Measurements from ENCODE around the gene CACNA1A.
"Not testable (repeated sequence)": the region's sequence is repeated elsewhere in the genome, so short reads cannot be mapped to it uniquely, and the experiment has no call there.

Gene CACNA1A

GRCh38 chr19:13506471-13506820 lies at the start of gene CACNA1A:
Gene CACNA1A, minus strand, starts transcription at chr19:13506479. Its CDS starts 255 bp downstream, at chr19:13506224.
- DNase-seq, result no peak

DNA sequence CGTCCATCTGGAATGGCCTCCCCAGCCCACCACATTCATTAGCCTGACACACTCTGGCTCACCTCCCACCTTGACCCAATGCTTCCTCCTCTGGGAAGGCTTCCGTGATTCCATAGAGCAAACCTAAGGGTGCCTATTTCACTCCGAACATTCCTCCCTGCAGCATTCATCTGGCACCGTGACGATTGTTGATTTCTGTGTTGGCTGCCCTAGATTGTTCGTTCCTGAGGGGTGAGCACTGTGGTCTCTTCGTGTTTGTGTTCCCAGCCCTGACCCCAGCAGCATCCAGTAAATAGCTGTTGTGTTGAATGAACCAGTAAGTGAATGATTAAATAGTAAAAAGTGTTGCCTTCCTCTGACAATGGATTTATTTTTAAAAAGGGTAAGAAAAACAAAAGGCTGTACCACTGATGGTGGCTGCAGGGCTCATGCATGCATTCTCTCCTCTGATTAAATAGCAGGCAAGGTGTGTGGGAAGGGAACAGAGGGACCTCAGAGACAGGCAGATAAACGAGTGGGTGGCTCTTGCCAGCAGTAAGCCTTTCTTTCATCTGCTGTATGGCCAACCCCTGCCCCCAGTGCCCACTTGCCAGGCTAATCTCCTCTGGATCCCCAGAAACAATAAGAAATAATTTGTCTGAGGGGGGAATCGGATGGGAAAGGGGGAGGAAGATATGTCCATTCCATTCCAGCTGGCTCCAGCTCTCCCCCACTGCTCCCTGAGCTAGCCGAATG lies 48.4 kb upstream of the CACNA1A start:
- no peak for DNase-seq

DNA sequence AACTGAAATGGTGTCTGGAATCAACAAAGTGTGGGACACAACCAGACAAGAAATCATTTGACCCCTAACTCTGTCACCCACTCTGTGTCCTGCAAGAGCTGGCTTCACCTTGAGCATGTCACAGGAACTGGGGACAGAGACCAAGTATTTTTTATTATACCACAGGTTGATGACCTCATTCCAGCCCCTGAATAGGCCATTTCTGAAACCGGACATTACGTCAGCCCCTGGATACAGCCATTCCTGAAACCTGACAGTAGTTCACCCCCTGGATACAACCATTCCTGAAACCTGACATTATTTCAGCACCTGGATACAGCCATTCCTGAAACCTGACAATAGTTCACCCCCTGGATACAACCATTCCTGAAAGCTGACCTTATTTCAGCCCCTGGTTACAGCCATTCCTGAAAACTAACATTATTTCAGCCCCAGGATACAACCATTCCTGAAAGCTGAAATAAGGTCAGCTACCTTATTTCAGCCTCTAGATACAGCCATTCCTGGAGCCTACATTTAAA lies 47.7 kb upstream of the CACNA1A start:
- no peak for DNase-seq

GRCh38 chr19:13548131-13548530 lies 41.9 kb upstream of the CACNA1A start:
- no peak for DNase-seq

GRCh38 chr19:13547102-13547501 lies 40.8 kb upstream of the CACNA1A start:
- no peak for DNase-seq

DNA sequence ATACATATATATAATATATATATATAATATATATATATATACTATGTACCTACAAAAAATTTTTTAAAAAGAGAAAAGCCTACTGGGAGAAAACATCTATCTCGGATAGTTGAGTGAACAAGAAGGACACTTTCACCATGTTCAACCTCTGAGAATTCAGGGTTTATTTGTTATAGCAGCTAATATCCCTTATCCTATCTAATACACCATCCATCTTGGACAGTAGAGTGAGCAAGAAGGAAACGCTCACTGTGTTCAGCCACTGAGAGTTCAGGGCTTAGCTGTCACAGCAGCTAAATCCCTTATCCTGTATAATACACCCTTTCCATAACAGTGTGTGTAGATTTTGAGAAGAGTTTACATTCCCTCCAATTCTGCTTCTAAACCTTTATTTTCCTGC lies 38.1 kb upstream of the CACNA1A start:
- no peak for DNase-seq

DNA sequence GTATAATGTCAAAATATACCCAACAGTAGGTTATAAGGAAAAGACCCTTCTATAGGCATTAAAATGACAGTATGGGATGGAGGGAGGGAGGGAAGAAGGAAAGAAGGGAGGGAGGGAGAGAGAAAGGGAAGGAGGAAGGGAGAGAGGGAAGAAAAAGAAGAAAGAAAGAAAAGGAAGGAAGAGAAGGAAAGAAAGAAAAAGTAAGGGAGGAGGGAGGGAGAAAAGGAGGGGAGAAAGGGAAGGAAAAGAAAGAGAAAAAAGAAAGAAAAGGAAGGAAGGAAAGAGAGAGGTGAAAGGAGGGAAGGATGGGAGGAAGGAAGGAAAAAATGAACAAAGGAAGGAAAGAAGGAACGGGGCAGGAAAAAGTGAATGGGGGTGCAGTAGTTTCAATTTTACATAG lies 35.3 kb upstream of the CACNA1A start:
- no peak for DNase-seq

- no peak for DNase-seq
Measured at GRCh38 chr19:13539332-13539731, 33.1 kb upstream of the CACNA1A start.

DNA sequence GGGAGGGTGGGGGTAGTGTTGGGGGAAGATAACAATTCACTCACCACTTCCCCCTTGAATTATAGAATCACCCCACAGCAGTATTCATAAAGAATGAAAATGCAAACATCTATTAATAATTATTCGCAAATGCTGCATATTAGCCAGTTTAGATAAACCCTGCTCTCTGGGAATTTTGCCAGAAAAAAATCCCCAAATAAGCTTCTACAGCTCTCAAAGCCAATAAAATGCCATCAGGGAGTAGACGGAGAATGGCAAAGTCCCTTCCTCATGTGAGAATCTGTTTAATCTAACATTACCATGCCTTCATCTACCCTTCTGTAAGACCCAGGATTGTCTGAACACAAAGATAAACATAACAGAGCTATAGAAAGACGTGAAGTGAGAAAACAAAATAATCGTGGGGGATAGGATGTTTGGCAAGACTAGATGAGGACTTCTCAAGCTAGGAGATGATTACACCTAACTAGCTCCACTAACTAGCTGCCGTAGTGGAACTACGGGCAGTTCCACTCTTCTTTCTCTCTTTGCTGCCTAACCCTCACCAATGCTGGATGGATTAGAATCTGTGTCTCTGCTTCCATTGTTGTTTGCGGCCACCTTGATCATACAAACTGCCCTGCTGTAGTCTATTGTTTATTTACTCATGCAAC lies 32.4 kb upstream of the CACNA1A start:
- DNase-seq, result peak; percentile 53

- DNase-seq, result peak; percentile 41
Measured at GRCh38 chr19:13537454-13537853, 31.2 kb upstream of the CACNA1A start.

GRCh38 chr19:13530720-13531119 lies 24.4 kb upstream of the CACNA1A start:
- DNase-seq, result no peak

GRCh38 chr19:13529721-13530120 lies 23.4 kb upstream of the CACNA1A start:
- DNase-seq, result not testable (repeated sequence)

- no peak for DNase-seq
Measured at GRCh38 chr19:13526552-13526951, 20.3 kb upstream of the CACNA1A start.

DNA sequence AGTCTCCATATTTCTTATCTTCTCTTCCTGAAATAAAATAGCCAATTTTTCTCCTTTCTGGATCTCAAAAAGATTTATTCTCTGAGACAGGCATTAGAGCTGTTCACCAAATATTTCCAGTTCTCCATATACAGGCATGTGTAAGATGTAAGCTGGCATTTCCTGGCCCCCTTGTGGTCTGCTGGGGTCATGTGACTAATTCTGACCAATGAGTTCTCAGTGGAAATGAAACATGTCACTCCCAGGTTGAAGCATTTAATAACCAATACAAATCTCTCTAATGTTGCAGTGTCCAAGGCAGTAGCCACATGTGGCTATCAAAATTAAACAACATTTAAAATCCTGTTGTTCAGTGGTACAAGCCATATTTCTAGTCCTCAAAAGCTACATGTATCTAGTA lies 14.8 kb upstream of the CACNA1A start:
- DNase-seq, result no peak

DNA sequence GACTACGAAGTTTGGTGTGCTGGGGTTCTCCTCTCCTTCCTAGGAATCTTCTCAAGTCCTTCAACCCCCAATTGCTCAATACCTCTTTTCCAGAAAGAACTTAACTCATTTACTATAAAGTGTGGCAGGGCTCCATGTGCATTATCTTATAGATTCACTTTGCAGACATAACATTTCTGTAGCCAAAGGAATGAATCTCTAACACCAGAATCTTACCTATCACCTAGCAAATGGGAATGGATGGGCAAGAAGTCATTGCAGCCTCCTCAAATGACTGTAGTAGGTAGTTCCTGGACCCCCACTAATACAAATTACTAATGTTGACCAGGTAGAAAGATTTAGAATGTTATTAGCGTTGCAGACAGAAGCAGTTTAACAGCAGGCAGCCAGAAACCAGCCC lies 5.7 kb upstream of the CACNA1A start:
- no peak for DNase-seq

DNA sequence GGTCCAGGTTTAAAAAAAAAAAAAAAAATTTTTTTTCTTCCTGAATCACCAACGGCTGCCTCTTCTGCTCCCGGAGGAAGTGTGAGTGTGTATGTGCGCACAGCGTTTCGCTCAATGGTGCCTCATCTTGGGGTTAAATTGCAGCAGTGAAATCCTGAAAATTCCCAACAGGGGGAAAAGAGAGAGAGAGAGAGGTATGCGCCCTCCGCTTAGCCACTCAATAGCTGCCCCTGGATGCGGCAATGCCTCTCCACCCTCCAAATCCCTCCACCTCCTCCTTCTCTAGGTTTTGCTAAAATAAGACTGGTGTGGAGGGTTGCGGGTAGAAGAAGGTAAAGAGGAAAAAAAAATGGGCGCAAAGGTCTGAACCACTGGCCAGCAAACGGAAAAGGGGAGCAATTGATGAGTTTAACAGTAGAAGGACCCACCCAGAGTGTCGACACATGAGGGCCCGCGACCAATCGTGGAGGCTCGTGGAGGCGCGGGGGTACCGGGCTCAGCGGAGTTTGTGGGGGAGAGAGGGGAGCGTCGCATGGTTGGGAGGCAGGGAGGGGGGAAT lies 853 bp upstream of the CACNA1A start:
- DNase-seq, result no peak

DNA sequence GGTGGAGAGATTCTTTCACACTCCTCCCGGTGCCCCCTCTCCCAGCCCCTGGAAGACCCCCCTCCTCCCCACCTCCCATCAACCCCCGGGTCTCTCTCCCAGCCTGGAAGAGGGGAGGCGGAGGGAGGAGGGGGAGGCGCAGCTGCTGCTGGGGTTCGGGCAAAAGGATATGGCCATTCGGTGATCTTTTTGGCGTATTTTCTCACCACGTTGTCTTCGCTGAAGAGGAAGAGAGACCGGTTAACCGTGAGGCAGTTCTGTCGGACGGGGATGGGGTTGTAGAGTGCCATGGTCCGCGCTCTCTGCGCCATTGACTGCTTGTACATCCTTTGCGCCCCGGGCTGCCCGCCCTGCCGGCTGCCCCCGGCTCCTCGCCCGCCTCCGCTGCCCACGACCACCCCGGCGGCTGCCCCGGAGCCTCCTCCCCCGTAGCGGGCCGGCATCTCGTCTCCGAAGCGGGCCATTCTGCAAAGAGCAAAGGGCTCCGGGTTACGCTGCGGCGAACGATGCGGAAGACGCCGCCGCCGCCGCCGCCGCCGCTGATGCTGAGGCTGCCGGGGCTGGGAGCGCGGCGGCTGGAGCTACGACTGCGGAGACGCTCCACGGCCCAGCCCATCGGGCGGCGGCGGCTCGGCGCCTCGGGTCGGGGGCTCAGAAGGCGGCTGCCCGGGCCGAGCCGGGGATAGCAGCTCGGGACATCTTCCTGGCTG lies 363 bp downstream of the CACNA1A start:
- no peak for DNase-seq

DNA sequence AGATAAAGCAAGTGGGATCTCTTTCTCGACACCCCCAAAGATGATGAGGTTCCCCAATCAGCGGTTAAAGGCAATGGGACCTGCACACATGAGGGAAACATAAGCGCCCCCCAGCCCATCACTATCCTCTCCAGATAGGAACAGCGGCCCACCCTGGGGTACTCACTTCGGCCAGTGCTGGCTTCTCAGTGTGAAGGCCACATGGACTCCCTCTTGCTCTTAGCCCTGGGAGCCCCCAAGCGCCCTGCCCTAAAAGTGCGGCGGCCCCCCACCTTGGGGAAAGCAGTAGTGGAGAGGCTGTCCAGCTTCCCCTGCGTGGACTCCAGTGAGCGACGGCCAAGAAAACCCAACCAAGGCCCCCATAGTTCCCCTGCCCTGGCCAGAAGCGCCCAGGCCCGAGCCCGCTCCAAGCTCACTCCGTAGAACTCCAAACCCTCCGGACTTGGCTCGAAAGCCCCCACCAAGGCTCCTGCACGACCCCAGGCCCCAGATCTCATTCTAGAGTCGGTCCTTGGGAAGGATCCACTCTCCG lies 1.0 kb downstream of the CACNA1A start:
- DNase-seq, result no peak

DNA sequence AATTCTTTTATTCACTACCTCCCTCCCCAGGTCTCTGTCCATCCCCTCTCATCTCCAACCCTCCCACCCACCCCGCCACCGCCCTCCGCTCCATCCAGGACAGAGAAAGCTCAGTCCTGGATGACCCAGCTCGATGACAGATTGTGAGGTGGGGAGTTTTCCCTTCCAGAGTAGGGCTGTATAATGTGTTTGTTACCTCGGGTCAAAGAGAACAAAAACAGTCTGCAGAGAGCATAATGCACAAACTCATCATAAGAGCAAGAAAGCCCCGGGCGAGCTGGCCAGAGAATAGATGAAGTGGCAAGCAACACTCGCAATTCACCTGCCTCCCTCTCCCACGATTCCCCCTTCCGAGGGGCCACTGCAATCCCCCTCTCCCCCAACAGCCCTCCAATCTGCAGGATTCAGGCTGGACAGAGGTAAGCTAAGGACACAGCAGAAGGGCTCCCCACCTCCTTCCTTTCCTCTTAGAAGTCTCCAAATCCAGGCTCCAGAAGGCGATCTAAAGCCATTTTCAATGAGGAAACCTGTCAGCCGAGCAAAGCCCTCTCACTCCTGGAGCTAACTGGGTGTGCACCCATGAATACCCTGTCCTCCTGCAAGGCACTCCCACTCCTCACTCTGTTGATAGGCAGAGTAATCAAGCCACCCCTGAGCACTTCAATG lies 2.6 kb downstream of the CACNA1A start:
- DNase-seq, result no peak

GRCh38 chr19:13502231-13502630 lies 4.0 kb downstream of the CACNA1A start:
- DNase-seq, result no peak

GRCh38 chr19:13499692-13500091 lies 6.6 kb downstream of the CACNA1A start:
- no peak for DNase-seq

DNA sequence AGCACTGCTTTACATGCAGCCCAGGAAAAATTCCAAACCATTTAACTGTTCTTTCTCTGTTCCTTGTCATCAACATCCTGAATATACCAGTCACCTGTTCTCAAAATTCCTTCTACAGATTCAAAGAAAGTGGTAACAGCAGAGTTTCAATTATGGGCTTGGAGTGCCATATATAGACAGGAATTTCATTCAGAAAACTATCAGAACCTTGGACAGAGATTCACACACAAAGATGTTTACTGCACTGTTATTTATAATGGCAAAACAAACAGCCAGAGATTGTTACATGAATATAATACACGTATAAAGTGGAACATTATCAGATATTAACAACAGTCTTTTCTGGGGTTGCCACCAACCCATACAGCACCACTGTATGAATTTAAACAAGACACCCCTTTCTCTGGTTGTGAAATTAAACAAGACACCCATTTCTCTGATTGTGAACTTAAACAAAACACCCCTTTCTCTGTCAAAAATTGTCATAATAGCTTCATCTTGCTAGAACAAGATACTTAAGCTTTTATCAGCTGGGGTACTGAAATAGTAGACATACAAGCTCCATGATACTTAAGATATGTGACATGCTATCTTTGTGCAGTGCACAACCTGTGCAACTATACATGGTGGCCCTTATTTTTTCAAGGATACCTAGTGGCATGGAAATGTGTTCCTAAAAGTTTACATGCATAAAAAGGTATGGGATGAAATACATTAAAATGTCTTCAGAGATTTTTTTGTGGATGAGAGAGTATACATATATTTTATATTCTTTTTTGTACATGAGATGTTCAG lies 12.6 kb downstream of the CACNA1A start:
- DNase-seq, result no peak

All from DMS79 treated with DMSO at 0.1 percent for 48 hours (cell line).